ENCODE results near the gene TEKT5.

The TEKT5 gene

GRCh38 chr16:10692470-10692869 is 2.3 kb downstream of the TEKT5 start:
- Histone ChIP-seq H3K4me3 (replicated peaks; ENCODE audit: insufficient read depth, low read length) (no peak overlapping the region), H3K27ac (replicated peaks) (no peak overlapping the region), H3K27me3 (ENCODE audit: insufficient read depth, poor library complexity, severe bottlenecking) (no peaks in the 10 kb centered on the region)
- TF ChIP-seq POLR2AphosphoS5 (IDR thresholded peaks at IDR 0.05; ENCODE audit: low read depth) (no peak), SPI1 (IDR thresholded peaks at IDR 0.05; ENCODE audit: borderline replicate concordance, low read depth) (no peak), CTCF (IDR thresholded peaks at IDR 0.05; ENCODE audit: insufficient read depth, low read length) (no peak), GABPA (IDR thresholded peaks at IDR 0.05; ENCODE audit: low read depth) (no peak)
- TF ChIP-seq, protein P1, sequence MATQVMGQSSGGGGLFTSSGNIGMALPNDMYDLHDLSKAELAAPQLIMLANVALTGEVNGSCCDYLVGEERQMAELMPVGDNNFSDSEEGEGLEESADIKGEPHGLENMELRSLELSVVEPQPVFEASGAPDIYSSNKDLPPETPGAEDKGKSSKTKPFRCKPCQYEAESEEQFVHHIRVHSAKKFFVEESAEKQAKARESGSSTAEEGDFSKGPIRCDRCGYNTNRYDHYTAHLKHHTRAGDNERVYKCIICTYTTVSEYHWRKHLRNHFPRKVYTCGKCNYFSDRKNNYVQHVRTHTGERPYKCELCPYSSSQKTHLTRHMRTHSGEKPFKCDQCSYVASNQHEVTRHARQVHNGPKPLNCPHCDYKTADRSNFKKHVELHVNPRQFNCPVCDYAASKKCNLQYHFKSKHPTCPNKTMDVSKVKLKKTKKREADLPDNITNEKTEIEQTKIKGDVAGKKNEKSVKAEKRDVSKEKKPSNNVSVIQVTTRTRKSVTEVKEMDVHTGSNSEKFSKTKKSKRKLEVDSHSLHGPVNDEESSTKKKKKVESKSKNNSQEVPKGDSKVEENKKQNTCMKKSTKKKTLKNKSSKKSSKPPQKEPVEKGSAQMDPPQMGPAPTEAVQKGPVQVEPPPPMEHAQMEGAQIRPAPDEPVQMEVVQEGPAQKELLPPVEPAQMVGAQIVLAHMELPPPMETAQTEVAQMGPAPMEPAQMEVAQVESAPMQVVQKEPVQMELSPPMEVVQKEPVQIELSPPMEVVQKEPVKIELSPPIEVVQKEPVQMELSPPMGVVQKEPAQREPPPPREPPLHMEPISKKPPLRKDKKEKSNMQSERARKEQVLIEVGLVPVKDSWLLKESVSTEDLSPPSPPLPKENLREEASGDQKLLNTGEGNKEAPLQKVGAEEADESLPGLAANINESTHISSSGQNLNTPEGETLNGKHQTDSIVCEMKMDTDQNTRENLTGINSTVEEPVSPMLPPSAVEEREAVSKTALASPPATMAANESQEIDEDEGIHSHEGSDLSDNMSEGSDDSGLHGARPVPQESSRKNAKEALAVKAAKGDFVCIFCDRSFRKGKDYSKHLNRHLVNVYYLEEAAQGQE (IDR thresholded peaks at IDR 0.05; ENCODE audit: insufficient replicate concordance, low read depth) = no peak
- DNase-seq (ENCODE audit: low read depth in 1 of 2, low spot score in 1 of 2) = no peak

DNA sequence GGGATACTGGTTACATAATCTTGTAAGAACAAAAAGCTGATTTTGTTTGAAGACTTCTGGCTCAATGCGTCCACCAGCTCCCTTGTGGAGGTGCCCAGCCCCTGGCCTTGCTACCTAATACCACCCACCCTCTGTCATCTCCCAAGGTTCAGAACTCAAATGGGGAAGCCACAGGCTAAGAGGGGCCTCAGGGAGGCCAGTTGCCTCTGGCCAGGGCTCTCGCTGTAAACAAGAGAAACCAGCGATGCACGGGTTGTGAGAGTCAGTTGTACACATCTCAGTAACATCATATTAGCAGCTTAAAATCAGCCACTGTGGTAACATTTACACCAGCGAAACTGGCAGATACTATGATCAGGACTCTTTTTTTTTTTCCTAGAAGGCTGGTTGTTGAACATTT is 6.0 kb downstream of the TEKT5 start:
- no peak for TF ChIP-seq SPI1 (IDR thresholded peaks at IDR 0.05; ENCODE audit: borderline replicate concordance, low read depth)
- no peak for TF ChIP-seq CTCF (IDR thresholded peaks at IDR 0.05; ENCODE audit: insufficient read depth, low read length)
- Histone ChIP-seq H3K27me3 (ENCODE audit: insufficient read depth, poor library complexity, severe bottlenecking) (no peaks in the 10 kb centered on the region), H3K27ac (replicated peaks) (no peak overlapping the region), H3K4me3 (replicated peaks; ENCODE audit: insufficient read depth, low read length) (no peak overlapping the region)
- no peak for DNase-seq (ENCODE audit: low read depth in 1 of 2, low spot score in 1 of 2)

DNA sequence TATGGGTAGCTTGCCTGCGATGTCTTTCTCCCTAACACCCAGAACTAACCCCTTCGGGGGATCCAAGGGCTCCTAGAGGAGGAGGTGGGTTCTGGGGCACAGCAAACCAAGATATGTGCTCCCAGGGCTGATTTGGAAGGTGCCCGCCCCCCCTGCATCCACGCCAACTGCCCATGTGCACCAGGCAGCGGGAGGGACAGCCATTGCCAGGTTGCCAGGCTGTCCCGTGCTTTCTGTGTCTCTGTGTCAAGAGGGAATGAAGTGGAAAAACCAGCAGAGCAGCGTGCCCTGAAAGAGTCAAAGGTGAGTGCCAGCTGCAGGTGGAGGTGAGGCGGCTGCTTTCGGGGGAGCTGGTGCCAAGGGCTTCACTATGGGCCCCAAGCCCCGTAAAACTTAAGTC is 6.4 kb downstream of the TEKT5 start:
- no peak for DNase-seq (ENCODE audit: low read depth in 1 of 2, low spot score in 1 of 2)
- TF ChIP-seq GABPA (IDR thresholded peaks at IDR 0.05; ENCODE audit: low read depth) = no peak
- no peak for TF ChIP-seq POLR2AphosphoS5 (IDR thresholded peaks at IDR 0.05; ENCODE audit: low read depth)
- TF ChIP-seq CTCF (IDR thresholded peaks at IDR 0.05; ENCODE audit: insufficient read depth, low read length) = no peak
- TF ChIP-seq SPI1 (IDR thresholded peaks at IDR 0.05; ENCODE audit: borderline replicate concordance, low read depth) = no peak
- TF ChIP-seq, protein P1 (IDR thresholded peaks at IDR 0.05; ENCODE audit: insufficient replicate concordance, low read depth) = no peak
- Histone ChIP-seq H3K27ac (replicated peaks) (no peak overlapping the region), H3K27me3 (ENCODE audit: insufficient read depth, poor library complexity, severe bottlenecking) (no peaks in the 10 kb centered on the region), H3K4me3 (replicated peaks; ENCODE audit: insufficient read depth, low read length) (no peak overlapping the region)

DNA sequence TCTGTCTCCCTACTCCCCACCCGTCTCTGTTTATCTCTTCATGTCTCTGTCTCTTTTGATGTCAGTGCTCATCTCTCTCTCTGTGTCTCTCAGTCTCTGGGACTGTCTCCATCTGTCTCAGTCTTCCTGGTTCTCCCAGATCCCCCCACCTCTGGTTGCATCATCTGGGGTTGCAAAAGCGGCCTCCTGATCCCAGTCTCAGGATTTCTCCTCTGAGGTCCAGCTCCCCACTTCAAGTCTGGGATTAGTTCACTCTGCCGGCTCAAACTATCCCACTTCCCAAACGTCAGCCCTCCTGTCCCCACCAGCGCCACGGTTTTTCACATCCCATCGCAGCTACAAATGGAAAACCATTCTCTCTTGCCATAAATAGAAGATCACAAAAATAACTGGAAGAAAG is 9.0 kb downstream of the TEKT5 start:
- H3K4me3 ChIP-seq (replicated peaks; ENCODE audit: insufficient read depth, low read length) = no peak overlapping the region
- no peak overlapping the region for H3K27ac ChIP-seq (replicated peaks)

More for the DNA sequence above, 9.0 kb downstream of the TEKT5 start:
- H3K27me3 ChIP-seq (ENCODE audit: insufficient read depth, poor library complexity, severe bottlenecking) = no peaks in the 10 kb centered on the region
- DNase-seq (ENCODE audit: low read depth in 1 of 2, low spot score in 1 of 2) = no peak
- no peak for TF ChIP-seq CTCF (IDR thresholded peaks at IDR 0.05; ENCODE audit: insufficient read depth, low read length)
- TF ChIP-seq, protein P1 (IDR thresholded peaks at IDR 0.05; ENCODE audit: insufficient replicate concordance, low read depth) = no peak
